RWPE2 (cell line): Measurements from ENCODE around the gene BEST3.
"Not testable (repeated sequence)": the region's sequence is repeated elsewhere in the genome, so short reads cannot be mapped to it uniquely, and the experiment has no call there.

ENCODE experiments used
- ATAC-seq: fragments of 200-7000 bp; cut with Tn5 transposase; 3 replicates; pipeline ENCODE4 v1.9.1; 2021; ENCODE audit warnings: low read depth
- DNase-seq: peaks from one replicate; pipeline ENCODE4 v3.0.0-alpha.2; 2020; ENCODE audit warnings: low spot score
- H3K27ac ChIP-seq: fragments of 450-650 bp; 2 replicates; pipeline ENCODE4 v1.5.1; 2017; ENCODE audit warnings: mild to moderate bottlenecking; ENCODE audit not compliant: poor library complexity, severe bottlenecking
- H3K27me3 ChIP-seq: fragments of 250-450 bp; sonication (Bioruptor Pico); 2 replicates; pipeline ENCODE4 v1.5.1; 2021; ENCODE audit warnings: mild to moderate bottlenecking, moderate library complexity; ENCODE audit not compliant: insufficient read depth, poor library complexity, severe bottlenecking
- H3K36me3 ChIP-seq: fragments of 250-450 bp; sonication (Bioruptor Pico); 2 replicates; pipeline ENCODE4 v1.5.1; 2020; ENCODE audit warnings: low read depth, mild to moderate bottlenecking, moderate library complexity
- H3K4me1 ChIP-seq: fragments of 250-450 bp; sonication (Bioruptor Pico); 2 replicates; pipeline ENCODE4 v1.5.1; 2021; ENCODE audit warnings: mild to moderate bottlenecking, moderate library complexity; ENCODE audit not compliant: insufficient read depth, poor library complexity, severe bottlenecking
- H3K4me3 ChIP-seq: fragments of 250-450 bp; sonication (Bioruptor Pico); 2 replicates; pipeline ENCODE4 v1.5.1; 2021; ENCODE audit warnings: mild to moderate bottlenecking, moderate library complexity; ENCODE audit not compliant: severe bottlenecking
- H3K9me3 ChIP-seq: fragments of 250-450 bp; sonication (Bioruptor Pico); 2 replicates; pipeline ENCODE4 v1.5.1; 2021; ENCODE audit warnings: mild to moderate bottlenecking, moderate library complexity; ENCODE audit not compliant: severe bottlenecking
- CTCF ChIP-seq: fragments of 450-650 bp; IDR thresholded peaks from one replicate; pipeline ENCODE4 v1.5.1; 2017; ENCODE audit warnings: mild to moderate bottlenecking, moderate library complexity; ENCODE audit not compliant: poor library complexity, severe bottlenecking

Gene BEST3

GRCh38 chr12:69666798-69667197 lies 32.3 kb downstream of the BEST3 start:
- H3K4me1 ChIP-seq: no peaks in the 10 kb centered on the region
- no peak for TF ChIP-seq CTCF
- no peaks in the 10 kb centered on the region for H3K36me3 ChIP-seq
- H3K4me3 ChIP-seq: no peak overlapping the region
- no peak for ATAC-seq
- no peak overlapping the region for H3K27ac ChIP-seq
- no peaks in the 10 kb centered on the region for H3K9me3 ChIP-seq
- no peak for DNase-seq
- H3K27me3 ChIP-seq: no peaks in the 10 kb centered on the region

DNA sequence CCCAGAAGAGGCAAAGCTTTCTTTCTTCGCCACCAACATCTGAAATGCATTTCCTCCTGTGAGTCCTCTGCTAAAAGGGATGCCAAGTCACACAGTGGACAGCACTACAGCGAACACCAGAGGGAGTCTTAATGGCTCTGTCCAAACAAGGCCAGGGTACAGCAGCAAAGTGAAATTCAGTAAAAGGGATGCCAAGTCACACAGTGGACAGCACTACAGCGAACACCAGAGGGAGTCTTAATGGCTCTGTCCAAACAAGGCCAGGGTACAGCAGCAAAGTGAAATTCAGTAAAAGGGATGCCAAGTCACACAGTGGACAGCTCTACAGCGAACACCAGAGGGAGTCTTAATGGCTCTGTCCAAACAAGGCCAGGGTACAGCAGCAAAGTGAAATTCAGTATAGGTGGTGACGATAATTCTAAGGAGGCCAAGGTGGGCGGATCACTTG lies 34.1 kb downstream of the BEST3 start:
- DNase-seq, H3K36me3 ChIP-seq, H3K27me3 ChIP-seq, H3K9me3 ChIP-seq, H3K4me3 ChIP-seq, H3K4me1 ChIP-seq, H3K27ac ChIP-seq: not testable (repeated sequence)
- ATAC-seq: peak; percentile 23; the same call in 2 of the 3 replicates

- Histone ChIP-seq H3K27ac (no peak overlapping the region), H3K4me1 (no peaks in the 10 kb centered on the region), H3K36me3 (no peaks in the 10 kb centered on the region), H3K4me3 (no peak overlapping the region), H3K27me3 (no peaks in the 10 kb centered on the region), H3K9me3 (no peaks in the 10 kb centered on the region)
- no peak for ATAC-seq
- no peak for TF ChIP-seq CTCF
- DNase-seq: no peak
Measured at GRCh38 chr12:69663726-69664125, 35.4 kb downstream of the BEST3 start.

- DNase-seq (no peak), ATAC-seq (no peak)
- no peak for TF ChIP-seq CTCF
- Histone ChIP-seq H3K27ac (no peak overlapping the region), H3K27me3 (no peaks in the 10 kb centered on the region), H3K4me3 (no peak overlapping the region), H3K9me3 (no peaks in the 10 kb centered on the region), H3K36me3 (no peaks in the 10 kb centered on the region), H3K4me1 (peaks cover 8% of the 10 kb centered on the region)
Measured at GRCh38 chr12:69662764-69663163, 36.3 kb downstream of the BEST3 start.

DNA sequence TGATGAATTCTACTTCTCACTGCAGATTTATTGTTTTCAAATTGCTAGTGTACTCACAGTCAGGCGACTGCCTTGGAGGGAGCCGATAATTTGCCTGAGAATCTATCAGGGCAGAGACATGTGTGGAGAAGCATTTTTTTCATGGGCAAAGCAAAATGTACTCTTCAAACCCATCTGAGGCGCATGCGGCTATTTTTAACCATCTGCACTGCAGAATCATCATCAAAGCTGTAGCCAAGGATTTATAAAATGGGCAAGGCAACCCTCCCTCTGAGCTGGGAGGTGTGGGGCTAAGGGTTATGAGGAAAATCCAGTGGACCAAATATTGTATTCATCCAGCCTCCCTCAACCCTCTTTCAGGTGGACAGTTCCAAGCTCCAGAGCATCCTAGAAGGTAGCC lies 37.7 kb downstream of the BEST3 start:
- TF ChIP-seq CTCF: no peak
- H3K4me1 ChIP-seq: peaks cover 14% of the 10 kb centered on the region
- ATAC-seq (no peak), DNase-seq (no peak)
- no peaks in the 10 kb centered on the region for H3K9me3 ChIP-seq
- H3K27me3 ChIP-seq: no peaks in the 10 kb centered on the region
- H3K27ac ChIP-seq: no peak overlapping the region
- H3K36me3 ChIP-seq: no peaks in the 10 kb centered on the region
- no peak overlapping the region for H3K4me3 ChIP-seq
